CD4-positive, alpha-beta T cell treated with Interleukin-2 at 100 ng/mL for 4 hours (primary cell): Measurements from ENCODE around the gene RAB4B.
"Not testable (repeated sequence)": the region's sequence is repeated elsewhere in the genome, so short reads cannot be mapped to it uniquely, and the experiment has no call there.

Experiments used
- DNase-seq: peaks from one replicate; pipeline ENCODE4 v3.0.0-alpha.2; 2020; ENCODE audit warnings: low spot score

Gene RAB4B

GRCh38 chr19:40780582-40780981 is 2.5 kb downstream of the RAB4B start:
- DNase-seq, result no peak

DNA sequence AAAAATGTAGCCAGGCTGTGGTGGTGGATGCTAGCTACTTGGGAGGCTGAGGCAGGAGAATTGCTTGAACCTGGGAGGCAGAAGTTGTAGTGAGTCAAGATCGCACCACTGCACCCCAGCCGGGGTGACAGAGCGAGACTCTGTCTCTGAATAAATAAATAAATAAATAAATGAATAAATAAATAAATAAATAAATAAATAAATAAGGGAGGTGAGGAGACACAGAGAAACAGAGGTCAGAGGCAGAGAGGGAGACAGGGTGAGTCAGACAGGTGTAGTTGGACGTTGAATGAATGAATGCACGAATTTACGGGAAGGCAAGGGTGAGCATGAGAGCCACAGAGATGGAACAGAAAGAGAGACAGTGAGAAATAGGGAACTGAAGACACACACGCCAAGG is 3.1 kb downstream of the RAB4B start:
- DNase-seq, result no peak

DNA sequence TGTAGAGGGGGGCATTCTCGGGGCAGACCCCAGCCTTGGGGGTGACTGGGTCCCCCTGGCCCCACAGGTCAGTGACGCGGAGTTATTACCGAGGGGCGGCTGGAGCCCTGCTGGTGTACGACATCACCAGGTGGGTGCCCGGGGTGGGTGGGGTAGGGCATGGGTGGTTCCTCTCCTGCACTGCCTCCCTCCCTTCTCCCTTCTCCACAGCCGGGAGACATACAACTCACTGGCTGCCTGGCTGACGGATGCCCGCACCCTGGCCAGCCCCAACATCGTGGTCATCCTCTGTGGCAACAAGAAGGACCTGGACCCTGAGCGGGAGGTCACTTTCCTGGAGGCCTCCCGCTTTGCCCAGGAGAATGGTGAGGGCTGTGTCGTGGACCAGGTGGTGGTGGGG is 5.7 kb downstream of the RAB4B start:
- no peak for DNase-seq

DNA sequence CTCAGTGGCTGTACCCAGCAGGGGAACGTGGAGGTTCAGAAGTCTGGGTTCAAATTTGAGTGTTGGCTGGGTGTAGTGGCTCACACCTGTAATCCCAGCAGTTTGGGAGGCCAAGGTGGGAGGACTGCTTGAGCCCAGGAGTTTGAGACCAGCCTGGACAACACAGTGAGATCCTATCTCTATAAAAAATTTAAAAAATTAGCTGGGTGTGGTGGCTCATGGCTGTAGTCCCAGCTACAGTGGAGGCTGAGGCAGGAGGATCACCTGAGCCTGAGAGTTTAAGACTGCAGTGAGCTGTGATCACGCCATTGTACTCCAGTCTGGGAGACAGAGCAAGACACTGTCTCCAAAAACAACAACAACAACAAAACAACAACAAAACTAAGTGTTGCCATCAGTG is 6.1 kb downstream of the RAB4B start:
- not testable (repeated sequence) for DNase-seq

GRCh38 chr19:40785526-40785925 is 7.5 kb downstream of the RAB4B start:
- DNase-seq, result no peak

DNA sequence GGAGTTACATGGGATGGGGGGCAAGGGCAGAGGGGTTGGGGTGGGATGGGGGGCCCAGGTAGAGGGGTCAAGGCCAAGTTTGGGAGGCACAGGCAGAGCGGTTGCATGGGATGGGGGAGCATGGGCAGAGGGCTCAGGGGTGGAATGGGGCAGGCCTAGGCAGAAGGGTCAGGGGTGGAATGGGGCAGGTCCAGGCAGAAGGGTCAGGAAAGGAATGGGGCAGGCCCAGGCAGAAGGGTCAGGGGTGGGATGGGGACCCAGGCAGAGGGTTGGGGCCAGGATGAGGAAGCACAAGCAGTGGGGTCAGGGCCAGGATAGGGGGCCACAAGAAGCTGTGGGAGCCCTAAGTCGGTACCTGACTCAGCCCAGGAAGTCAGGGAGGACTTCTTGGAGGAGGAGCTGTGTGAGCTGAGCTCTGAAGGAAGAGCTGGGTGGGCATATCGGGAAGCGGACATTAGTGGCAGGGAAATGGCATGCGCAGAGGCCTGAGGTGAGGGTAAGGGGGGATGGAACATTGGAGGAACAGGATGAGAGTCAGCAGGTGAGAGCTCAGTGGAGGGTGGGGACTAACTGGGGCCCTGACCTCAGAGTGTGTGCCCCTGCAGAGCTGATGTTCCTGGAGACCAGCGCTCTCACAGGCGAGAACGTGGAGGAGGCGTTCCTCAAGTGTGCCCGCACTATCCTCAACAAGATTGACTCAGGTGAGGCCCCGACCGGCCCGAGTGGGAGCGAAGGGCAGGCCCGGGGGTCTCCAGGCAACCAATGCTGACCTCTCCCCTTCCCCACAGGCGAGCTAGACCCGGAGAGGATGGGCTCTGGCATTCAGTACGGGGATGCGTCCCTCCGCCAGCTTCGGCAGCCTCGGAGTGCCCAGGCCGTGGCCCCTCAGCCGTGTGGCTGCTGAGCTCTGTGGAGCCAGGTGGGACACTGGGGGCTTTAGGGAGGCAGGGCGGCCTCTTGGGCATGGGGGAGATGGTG is 8.3 kb downstream of the RAB4B start:
- DNase-seq, result no peak

GRCh38 chr19:40791349-40791748 is 13.3 kb downstream of the RAB4B start:
- DNase-seq, result no peak

- no peak for DNase-seq
Observed at GRCh38 chr19:40791996-40792395, 13.9 kb downstream of the RAB4B start.

- DNase-seq, result no peak
Observed at GRCh38 chr19:40797166-40797962, 19.3 kb downstream of the RAB4B start.

GRCh38 chr19:40797963-40798682 is 20.1 kb downstream of the RAB4B start:
- DNase-seq, result peak; percentile 73

- DNase-seq, result peak; percentile 100
Observed at GRCh38 chr19:40798683-40799557, 20.9 kb downstream of the RAB4B start, which contains the start of gene EGLN2. TSS of gene EGLN2 (plus strand) at chr19:40799191. CDS start at chr19:40800573, 1,382 bp downstream.

DNA sequence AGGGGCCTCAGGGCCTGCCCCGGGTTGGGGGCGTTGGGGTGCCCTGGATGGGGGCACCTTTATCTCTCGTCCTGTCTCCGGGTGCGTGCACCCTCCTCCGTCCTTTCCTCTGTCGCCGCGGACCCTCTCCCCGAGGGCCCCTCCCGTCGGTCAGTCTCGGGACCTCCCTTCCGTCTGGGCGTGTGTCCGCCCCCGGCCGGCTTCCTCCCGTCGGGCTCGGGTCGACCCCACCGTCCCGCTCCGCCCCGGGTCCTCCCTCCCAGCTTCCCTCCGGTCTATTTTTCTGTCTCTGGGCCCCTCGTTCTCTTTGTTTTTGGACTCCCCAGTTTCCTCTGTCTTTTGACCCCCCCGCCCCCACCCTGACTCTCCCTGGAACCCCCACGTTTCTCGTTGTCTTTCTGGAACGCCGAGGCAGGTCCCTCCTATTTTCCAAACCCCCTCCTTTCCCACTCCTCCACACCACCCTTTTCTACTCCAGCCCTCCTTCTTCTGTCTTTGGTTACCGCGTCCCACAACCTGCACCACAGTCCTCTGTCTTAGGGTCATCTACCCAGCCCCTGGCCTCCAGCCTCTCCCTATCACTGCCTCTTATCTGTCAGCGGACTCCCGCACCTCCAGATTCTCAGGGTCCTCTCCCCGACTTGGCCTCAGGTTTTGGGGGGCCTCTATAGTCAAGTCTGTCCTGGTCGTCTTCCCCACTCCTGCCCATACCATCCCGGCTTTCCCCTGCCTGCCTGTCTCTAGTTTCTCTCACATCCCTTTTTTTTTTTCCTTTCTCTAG is 21.7 kb downstream of the RAB4B start:
- DNase-seq, result no peak

DNA sequence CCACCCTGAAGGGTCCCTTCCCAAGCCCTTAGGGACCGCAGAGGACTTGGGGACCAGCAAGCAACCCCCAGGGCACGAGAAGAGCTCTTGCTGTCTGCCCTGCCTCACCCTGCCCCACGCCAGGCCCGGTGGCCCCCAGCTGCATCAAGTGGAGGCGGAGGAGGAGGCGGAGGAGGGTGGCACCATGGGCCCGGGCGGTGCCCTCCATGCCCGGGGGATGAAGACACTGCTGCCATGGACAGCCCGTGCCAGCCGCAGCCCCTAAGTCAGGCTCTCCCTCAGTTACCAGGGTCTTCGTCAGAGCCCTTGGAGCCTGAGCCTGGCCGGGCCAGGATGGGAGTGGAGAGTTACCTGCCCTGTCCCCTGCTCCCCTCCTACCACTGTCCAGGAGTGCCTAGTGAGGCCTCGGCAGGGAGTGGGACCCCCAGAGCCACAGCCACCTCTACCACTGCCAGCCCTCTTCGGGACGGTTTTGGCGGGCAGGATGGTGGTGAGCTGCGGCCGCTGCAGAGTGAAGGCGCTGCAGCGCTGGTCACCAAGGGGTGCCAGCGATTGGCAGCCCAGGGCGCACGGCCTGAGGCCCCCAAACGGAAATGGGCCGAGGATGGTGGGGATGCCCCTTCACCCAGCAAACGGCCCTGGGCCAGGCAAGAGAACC is 22.4 kb downstream of the RAB4B start:
- no peak for DNase-seq

- no peak for DNase-seq
Observed at GRCh38 chr19:40800997-40801377, 22.9 kb downstream of the RAB4B start.

GRCh38 chr19:40801426-40802299 is 23.6 kb downstream of the RAB4B start:
- DNase-seq, result no peak

- DNase-seq, result no peak
Observed at GRCh38 chr19:40802300-40803169, 24.5 kb downstream of the RAB4B start.

GRCh38 chr19:40803170-40803856 is 25.3 kb downstream of the RAB4B start:
- DNase-seq, result no peak
